Measurements from ENCODE around the gene AFF2.

DNA sequence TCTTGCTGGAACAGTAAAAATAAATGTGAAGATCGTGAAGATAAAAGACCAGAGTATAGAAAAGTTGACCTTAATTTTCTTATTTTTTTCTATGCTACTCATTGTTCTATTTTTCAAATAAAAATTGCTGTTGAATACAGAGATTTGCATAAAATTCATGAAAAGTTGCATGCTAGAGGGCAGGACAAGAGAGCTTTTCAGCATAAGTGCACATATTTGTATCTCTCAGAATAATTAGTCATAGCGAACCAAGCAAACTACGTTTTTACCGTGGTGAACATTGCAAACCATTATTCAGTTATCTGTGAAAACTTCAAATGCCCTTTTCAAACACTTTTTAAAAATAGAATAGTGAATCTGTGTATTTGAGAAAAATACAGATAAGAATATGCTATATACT lies 26.4 kb upstream of the AFF2 start:
- TF ChIP-seq, protein P1, sequence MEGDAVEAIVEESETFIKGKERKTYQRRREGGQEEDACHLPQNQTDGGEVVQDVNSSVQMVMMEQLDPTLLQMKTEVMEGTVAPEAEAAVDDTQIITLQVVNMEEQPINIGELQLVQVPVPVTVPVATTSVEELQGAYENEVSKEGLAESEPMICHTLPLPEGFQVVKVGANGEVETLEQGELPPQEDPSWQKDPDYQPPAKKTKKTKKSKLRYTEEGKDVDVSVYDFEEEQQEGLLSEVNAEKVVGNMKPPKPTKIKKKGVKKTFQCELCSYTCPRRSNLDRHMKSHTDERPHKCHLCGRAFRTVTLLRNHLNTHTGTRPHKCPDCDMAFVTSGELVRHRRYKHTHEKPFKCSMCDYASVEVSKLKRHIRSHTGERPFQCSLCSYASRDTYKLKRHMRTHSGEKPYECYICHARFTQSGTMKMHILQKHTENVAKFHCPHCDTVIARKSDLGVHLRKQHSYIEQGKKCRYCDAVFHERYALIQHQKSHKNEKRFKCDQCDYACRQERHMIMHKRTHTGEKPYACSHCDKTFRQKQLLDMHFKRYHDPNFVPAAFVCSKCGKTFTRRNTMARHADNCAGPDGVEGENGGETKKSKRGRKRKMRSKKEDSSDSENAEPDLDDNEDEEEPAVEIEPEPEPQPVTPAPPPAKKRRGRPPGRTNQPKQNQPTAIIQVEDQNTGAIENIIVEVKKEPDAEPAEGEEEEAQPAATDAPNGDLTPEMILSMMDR (IDR thresholded peaks at IDR 0.05), result no peak
- no peak for TF ChIP-seq POLR2A (IDR thresholded peaks at IDR 0.05)
